Stimulated activated effector memory CD8-positive, alpha-beta T cell treated with anti-CD3 and anti-CD28 coated beads, Interleukin-12 subunit alpha, Interleukin-12 subunit beta, amount 100 ng/mL, for 72 hours (primary cell): ENCODE measurements around the gene CYYR1.

Source experiments
- ATAC-seq: fragments of 150-1000 bp; cut with Tn5 transposase; 2 replicates; pipeline ENCODE4 v1.10.0; 2021
- DNase-seq, 2 donors: peaks; one replicate each; pipeline ENCODE4 v3.0.0; 2021 to 2022; ENCODE audit warnings: low spot score in 2 of 2
- H3K27ac Mint-ChIP-seq: one replicate; pipeline ENCODE4 v1.8.0; 2022; ENCODE audit warnings: mild to moderate bottlenecking, mixed read lengths
- H3K36me3 Mint-ChIP-seq: one replicate; pipeline ENCODE4 v1.8.0; 2022; ENCODE audit warnings: mild to moderate bottlenecking, mixed read lengths
- H3K4me1 Mint-ChIP-seq: one replicate; pipeline ENCODE4 v1.8.0; 2022; ENCODE audit warnings: mixed read lengths
- H3K4me3 Mint-ChIP-seq: one replicate; pipeline ENCODE4 v1.8.0; 2022; ENCODE audit warnings: mild to moderate bottlenecking, mixed read lengths
- H3K9me3 Mint-ChIP-seq: one replicate; pipeline ENCODE4 v1.8.0; 2022; ENCODE audit warnings: mixed read lengths

CYYR1 gene

GRCh38 chr21:26565111-26565510 is 8.0 kb downstream of the CYYR1 start:
- H3K4me3 Mint-ChIP-seq = no peak overlapping the region
- no peaks in the 10 kb centered on the region for H3K36me3 Mint-ChIP-seq
- no peak for ATAC-seq

DNA sequence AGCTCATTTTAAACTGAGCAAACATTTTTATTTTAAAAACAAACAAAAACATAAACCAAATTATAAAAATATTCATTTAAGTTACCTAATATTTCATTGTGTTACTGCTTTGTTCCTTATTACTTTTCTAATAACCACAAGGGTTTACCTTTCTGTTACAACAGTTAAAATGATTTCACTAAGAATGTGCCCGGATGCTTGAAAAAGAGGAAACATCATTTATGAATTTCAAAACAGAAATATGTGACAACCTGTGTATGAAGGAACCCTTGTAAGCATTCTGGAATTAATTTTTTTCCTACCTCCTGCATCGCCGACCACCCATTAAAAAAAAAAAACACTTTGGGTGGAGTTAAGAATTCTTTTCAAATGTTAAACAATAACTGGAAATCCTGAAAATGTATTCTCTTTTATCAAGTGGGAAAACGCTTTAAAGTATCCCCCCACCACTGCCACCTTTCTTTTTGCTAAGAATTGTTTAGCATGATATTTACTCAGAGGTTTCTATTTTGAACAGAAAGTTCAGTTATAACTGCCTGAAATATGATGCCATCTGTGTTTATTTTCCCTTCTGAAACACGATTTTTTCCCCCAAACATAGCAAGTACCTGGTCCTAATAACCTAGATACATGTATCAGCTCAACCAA is 9.1 kb downstream of the CYYR1 start:
- ATAC-seq (no peak), DNase-seq (no peak)
- no peak overlapping the region for H3K4me3 Mint-ChIP-seq
- no peak overlapping the region for H3K27ac Mint-ChIP-seq
- no peaks in the 10 kb centered on the region for H3K4me1 Mint-ChIP-seq
- peaks cover 5% of the 10 kb centered on the region for H3K9me3 Mint-ChIP-seq
- H3K36me3 Mint-ChIP-seq = no peaks in the 10 kb centered on the region

More at GRCh38 chr21:26565111-26565510, 8.0 kb downstream of the CYYR1 start:
- no peak for DNase-seq
- Mint-ChIP-seq H3K27ac (no peak overlapping the region), H3K4me1 (no peaks in the 10 kb centered on the region), H3K9me3 (peaks cover 3% of the 10 kb centered on the region)

DNA sequence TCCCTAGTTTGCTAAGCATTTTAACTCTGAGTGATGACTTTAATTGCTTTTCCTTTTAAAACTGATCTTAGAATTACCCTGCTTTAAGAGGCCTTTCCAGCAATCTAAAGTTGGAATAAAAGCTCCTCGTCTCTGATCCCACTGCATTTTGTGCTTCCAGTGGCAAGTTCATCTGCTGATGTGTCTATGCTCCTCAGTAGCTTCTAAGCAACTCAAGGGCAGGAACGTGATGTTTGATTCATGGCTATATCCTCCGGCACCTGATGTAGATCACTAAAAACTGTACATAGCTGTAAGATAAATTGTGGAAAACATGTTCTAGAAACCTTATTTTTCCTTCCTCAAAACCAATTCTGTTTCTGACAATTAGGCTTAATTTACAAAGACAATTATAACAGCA is 12.5 kb downstream of the CYYR1 start:
- no peak overlapping the region for H3K4me3 Mint-ChIP-seq
- H3K9me3 Mint-ChIP-seq = peaks cover 12% of the 10 kb centered on the region
- no peak for DNase-seq
- no peak for ATAC-seq
- H3K4me1 Mint-ChIP-seq = no peaks in the 10 kb centered on the region
- no peaks in the 10 kb centered on the region for H3K36me3 Mint-ChIP-seq
- no peak overlapping the region for H3K27ac Mint-ChIP-seq

GRCh38 chr21:26559099-26559498 is 14.0 kb downstream of the CYYR1 start:
- H3K4me1 Mint-ChIP-seq = no peaks in the 10 kb centered on the region
- H3K27ac Mint-ChIP-seq = no peak overlapping the region
- peaks cover 12% of the 10 kb centered on the region for H3K9me3 Mint-ChIP-seq
- H3K36me3 Mint-ChIP-seq = no peaks in the 10 kb centered on the region
- DNase-seq (no peak), ATAC-seq (no peak)
- no peak overlapping the region for H3K4me3 Mint-ChIP-seq

- DNase-seq = no peak
- H3K4me3 Mint-ChIP-seq = no peak overlapping the region
- H3K9me3 Mint-ChIP-seq = peaks cover 12% of the 10 kb centered on the region
- H3K36me3 Mint-ChIP-seq = no peaks in the 10 kb centered on the region
- no peaks in the 10 kb centered on the region for H3K4me1 Mint-ChIP-seq
- ATAC-seq = no peak
- H3K27ac Mint-ChIP-seq = no peak overlapping the region
Measured at GRCh38 chr21:26557106-26557505, 16.0 kb downstream of the CYYR1 start.

GRCh38 chr21:26555540-26556146 is 17.4 kb downstream of the CYYR1 start:
- H3K36me3 Mint-ChIP-seq = no peaks in the 10 kb centered on the region
- H3K27ac Mint-ChIP-seq = no peak overlapping the region
- no peak for DNase-seq
- peaks cover 12% of the 10 kb centered on the region for H3K9me3 Mint-ChIP-seq
- H3K4me3 Mint-ChIP-seq = no peak overlapping the region
- ATAC-seq = no peak
- H3K4me1 Mint-ChIP-seq = no peaks in the 10 kb centered on the region

- Mint-ChIP-seq H3K4me1 (no peaks in the 10 kb centered on the region), H3K9me3 (peaks cover 10% of the 10 kb centered on the region), H3K36me3 (no peaks in the 10 kb centered on the region), H3K27ac (no peak overlapping the region), H3K4me3 (no peak overlapping the region)
- DNase-seq = no peak
- no peak for ATAC-seq
Measured at GRCh38 chr21:26554365-26554764, 18.7 kb downstream of the CYYR1 start.

- ATAC-seq (no peak), DNase-seq (no peak)
- peaks cover 10% of the 10 kb centered on the region for H3K9me3 Mint-ChIP-seq
- H3K4me1 Mint-ChIP-seq = no peaks in the 10 kb centered on the region
- H3K36me3 Mint-ChIP-seq = no peaks in the 10 kb centered on the region
- H3K27ac Mint-ChIP-seq = no peak overlapping the region
- no peak overlapping the region for H3K4me3 Mint-ChIP-seq
Measured at GRCh38 chr21:26553898-26554297, 19.2 kb downstream of the CYYR1 start.

- H3K4me1 Mint-ChIP-seq = no peaks in the 10 kb centered on the region
- no peak for ATAC-seq
- H3K36me3 Mint-ChIP-seq = no peaks in the 10 kb centered on the region
- no peak overlapping the region for H3K4me3 Mint-ChIP-seq
- DNase-seq = no peak
- no peak overlapping the region for H3K27ac Mint-ChIP-seq
- H3K9me3 Mint-ChIP-seq = peaks cover 3% of the 10 kb centered on the region
Measured at GRCh38 chr21:26550326-26550725, 22.8 kb downstream of the CYYR1 start.

GRCh38 chr21:26546446-26547097 is 26.5 kb downstream of the CYYR1 start:
- ATAC-seq (no peak), DNase-seq (no peak)
- no peaks in the 10 kb centered on the region for H3K36me3 Mint-ChIP-seq
- H3K9me3 Mint-ChIP-seq = no peaks in the 10 kb centered on the region
- no peak overlapping the region for H3K27ac Mint-ChIP-seq
- H3K4me1 Mint-ChIP-seq = no peaks in the 10 kb centered on the region
- H3K4me3 Mint-ChIP-seq = no peak overlapping the region

DNA sequence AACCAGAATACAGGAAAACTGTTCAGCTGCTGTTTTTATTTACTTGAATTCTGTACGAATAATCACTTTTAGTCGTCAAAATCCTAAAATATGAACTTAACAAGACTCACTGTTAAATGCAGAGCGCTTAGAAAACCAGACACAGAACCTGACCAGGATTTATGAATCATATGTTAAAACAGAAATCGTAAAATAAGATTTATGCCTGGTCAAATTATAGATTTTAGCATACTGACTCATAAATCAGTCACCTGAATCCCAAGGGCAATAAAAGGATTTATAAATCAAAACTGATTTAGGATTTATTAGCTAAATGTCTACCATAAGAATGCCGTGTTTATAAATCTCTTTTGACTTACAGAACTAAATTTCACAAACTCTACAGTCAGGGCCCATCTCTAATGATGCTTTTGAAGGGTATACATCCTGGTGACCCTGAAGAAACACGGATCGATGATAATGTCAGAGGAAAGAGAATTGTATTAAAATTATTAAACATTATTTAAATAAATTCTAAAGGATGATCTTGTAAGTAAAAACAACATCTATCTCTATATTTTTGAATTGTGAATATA is 28.8 kb downstream of the CYYR1 start:
- DNase-seq (no peak), ATAC-seq (no peak)
- H3K27ac Mint-ChIP-seq = no peak overlapping the region
- no peaks in the 10 kb centered on the region for H3K4me1 Mint-ChIP-seq
- H3K4me3 Mint-ChIP-seq = no peak overlapping the region
- no peaks in the 10 kb centered on the region for H3K36me3 Mint-ChIP-seq
- H3K9me3 Mint-ChIP-seq = peaks cover 8% of the 10 kb centered on the region

- Mint-ChIP-seq H3K27ac (no peak overlapping the region), H3K4me1 (no peaks in the 10 kb centered on the region), H3K4me3 (no peak overlapping the region), H3K9me3 (peaks cover 13% of the 10 kb centered on the region), H3K36me3 (no peaks in the 10 kb centered on the region)
- ATAC-seq = no peak
- DNase-seq = no peak
Measured at GRCh38 chr21:26540651-26541050, 32.4 kb downstream of the CYYR1 start.

DNA sequence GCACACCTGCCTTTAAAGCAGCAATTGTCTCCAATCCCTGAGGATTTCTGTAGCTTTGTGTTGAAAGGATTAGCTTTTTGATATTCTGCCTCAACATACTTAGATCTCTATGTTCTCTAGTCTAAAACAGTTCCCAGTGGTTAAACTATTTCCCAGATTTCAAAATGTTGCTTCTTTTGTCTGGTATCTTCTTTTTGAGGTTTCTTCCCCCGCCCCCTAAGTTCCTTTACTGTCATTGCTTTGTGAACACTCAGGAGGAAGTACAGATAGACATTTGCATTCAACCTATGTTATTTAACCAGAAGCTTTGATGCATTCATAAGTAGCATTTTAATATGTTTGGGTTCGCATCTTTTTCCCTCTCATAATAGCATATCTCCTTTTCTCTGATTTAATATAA is 33.5 kb downstream of the CYYR1 start:
- Mint-ChIP-seq H3K27ac (no peak overlapping the region), H3K36me3 (no peaks in the 10 kb centered on the region), H3K4me3 (no peak overlapping the region), H3K4me1 (no peaks in the 10 kb centered on the region), H3K9me3 (peaks cover 16% of the 10 kb centered on the region)
- ATAC-seq (no peak), DNase-seq (no peak)

DNA sequence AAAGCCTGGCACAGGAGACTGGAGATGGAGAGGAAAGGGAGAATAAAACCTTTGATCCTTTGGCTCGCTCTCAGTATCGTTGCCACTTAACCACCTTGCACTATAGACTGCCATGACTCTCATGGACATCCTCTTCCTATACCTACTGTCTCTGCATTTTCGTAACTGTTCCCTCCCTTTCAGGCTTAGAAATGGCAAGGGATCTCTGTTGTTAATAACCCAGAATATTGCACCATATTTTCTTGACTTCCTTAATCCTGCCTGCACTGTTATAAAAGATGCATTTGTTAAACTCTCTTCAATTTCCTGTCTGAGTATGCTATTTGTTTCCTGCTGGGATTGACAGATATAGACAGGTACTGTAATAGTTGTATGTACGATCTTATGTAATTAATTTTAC is 38.6 kb downstream of the CYYR1 start:
- peaks cover 19% of the 10 kb centered on the region for H3K9me3 Mint-ChIP-seq
- H3K27ac Mint-ChIP-seq = no peak overlapping the region
- DNase-seq = no peak
- ATAC-seq = no peak
- H3K36me3 Mint-ChIP-seq = no peaks in the 10 kb centered on the region
- H3K4me1 Mint-ChIP-seq = no peaks in the 10 kb centered on the region
- H3K4me3 Mint-ChIP-seq = no peak overlapping the region

DNA sequence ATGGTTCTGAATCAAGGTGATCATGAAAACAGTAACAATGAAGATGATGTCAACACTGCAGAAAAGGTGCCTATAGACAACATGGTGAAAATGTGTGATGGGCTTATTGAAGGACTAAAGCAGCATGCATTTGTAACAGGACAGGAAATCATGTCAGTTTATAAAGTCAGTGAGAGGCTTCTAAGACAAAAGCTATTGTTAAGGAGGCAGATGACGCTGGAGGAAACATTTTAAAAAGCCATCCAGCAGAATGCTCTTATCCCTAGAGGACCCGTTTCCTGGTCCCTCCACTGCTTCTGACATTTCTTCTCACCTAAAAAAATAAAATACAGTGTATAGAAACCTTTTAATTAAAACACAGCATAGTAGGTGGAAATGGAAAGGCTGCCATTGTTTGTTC is 40.9 kb downstream of the CYYR1 start:
- Mint-ChIP-seq H3K36me3 (no peaks in the 10 kb centered on the region), H3K4me3 (no peak overlapping the region), H3K4me1 (no peaks in the 10 kb centered on the region), H3K27ac (no peak overlapping the region), H3K9me3 (peaks cover 15% of the 10 kb centered on the region)
- no peak for ATAC-seq
- DNase-seq = no peak

DNA sequence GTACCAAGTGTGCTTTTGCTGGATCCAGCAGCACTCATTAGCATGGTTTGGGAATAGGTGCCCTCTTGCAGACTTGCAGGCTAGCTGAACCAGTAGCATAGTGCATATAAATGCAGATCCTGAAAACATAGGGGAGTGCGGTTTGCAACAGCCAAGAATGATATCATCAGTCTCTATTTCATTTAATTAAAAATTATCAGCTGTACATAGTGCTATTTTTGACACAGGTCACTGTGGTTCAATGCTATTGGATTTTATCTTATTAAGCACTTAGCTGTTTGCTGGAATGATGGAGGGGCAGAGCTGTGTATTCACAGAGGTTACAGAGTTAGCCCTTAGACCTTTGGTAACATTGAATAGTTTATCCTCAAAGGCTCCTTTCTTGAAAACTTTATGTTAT is 43.6 kb downstream of the CYYR1 start:
- H3K36me3 Mint-ChIP-seq = no peaks in the 10 kb centered on the region
- no peak overlapping the region for H3K27ac Mint-ChIP-seq
- DNase-seq (no peak), ATAC-seq (no peak)
- no peaks in the 10 kb centered on the region for H3K4me1 Mint-ChIP-seq
- H3K4me3 Mint-ChIP-seq = no peak overlapping the region
- H3K9me3 Mint-ChIP-seq = peaks cover 11% of the 10 kb centered on the region
